ENCODE results near the gene PACS2.

PACS2 gene

GRCh38 chr14:105381446-105382342 lies 67.1 kb downstream of the PACS2 start:
- Histone ChIP-seq H3K9ac (ENCODE audit: low read depth, low read length) (no peak overlapping the region), H3K27ac (ENCODE audit: low read length) (no peak overlapping the region), H3K4me1 (ENCODE audit: insufficient read depth, low read length) (no peaks in the 10 kb centered on the region), H3K4me3 (ENCODE audit: low read length) (no peak overlapping the region), H3K27me3 (ENCODE audit: insufficient read depth, low read length) (no peaks in the 10 kb centered on the region), H3K36me3 (ENCODE audit: insufficient read depth, low read depth, low read length) (peaks cover 12% of the 10 kb centered on the region; the same call in 1 of the 2 replicates), H3K9me3 (ENCODE audit: insufficient read depth, low read depth, low read length) (no peaks in the 10 kb centered on the region)

DNA sequence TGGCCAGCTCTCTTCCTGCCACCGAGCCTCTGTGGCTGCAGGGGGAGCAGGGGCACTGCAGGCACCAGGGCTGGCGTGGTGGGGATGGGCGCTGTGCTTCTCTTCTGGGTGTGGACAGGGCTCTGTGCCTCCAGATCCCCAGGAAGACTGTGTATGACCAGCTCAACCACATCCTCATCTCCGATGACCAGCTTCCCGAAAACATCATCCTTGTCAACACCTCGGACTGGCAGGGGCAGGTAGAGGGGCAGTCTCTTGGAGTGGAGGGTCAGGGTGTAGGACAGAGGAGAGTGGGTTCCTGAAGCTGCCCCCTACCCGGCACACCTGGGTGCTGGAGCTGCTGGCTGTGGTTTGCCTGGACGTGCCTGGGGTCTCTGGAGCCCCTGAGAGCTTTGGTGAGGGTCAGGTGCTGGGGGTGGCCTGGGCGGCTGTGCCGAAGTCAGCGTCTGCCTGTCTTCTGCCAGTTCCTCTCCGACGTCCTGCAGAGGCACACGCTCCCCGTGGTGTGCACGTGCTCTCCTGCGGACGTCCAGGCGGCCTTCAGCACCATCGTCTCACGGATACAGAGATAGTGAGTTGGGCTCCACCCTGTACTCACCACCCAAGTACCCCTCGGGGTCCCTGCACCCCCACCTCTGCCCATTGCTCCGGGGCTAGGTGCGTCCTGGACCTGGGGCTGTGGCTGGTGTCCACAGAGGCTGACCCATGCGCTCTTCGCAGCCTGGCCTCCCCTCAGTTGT lies 68.0 kb downstream of the PACS2 start:
- H3K36me3 ChIP-seq (ENCODE audit: insufficient read depth, low read depth, low read length) = peaks cover 12% of the 10 kb centered on the region; the same call in 1 of the 2 replicates
- no peaks in the 10 kb centered on the region for H3K9me3 ChIP-seq (ENCODE audit: insufficient read depth, low read depth, low read length)
- no peak overlapping the region for H3K9ac ChIP-seq (ENCODE audit: low read depth, low read length)
- H3K27me3 ChIP-seq (ENCODE audit: insufficient read depth, low read length) = no peaks in the 10 kb centered on the region
- no peaks in the 10 kb centered on the region for H3K4me1 ChIP-seq (ENCODE audit: insufficient read depth, low read length)
- H3K4me3 ChIP-seq (ENCODE audit: low read length) = no peak overlapping the region
- no peak overlapping the region for H3K27ac ChIP-seq (ENCODE audit: low read length)

- H3K4me1 ChIP-seq (ENCODE audit: insufficient read depth, low read length) = no peaks in the 10 kb centered on the region
- H3K9ac ChIP-seq (ENCODE audit: low read depth, low read length) = no peak overlapping the region
- peaks cover 12% of the 10 kb centered on the region; the same call in 1 of the 2 replicates for H3K36me3 ChIP-seq (ENCODE audit: insufficient read depth, low read depth, low read length)
- no peak overlapping the region for H3K4me3 ChIP-seq (ENCODE audit: low read length)
- no peak overlapping the region for H3K27ac ChIP-seq (ENCODE audit: low read length)
- H3K27me3 ChIP-seq (ENCODE audit: insufficient read depth, low read length) = no peaks in the 10 kb centered on the region
- H3K9me3 ChIP-seq (ENCODE audit: insufficient read depth, low read depth, low read length) = no peaks in the 10 kb centered on the region
Measured at GRCh38 chr14:105383083-105383730, 68.7 kb downstream of the PACS2 start.

GRCh38 chr14:105384041-105384557 lies 69.6 kb downstream of the PACS2 start:
- Histone ChIP-seq H3K4me1 (ENCODE audit: insufficient read depth, low read length) (no peaks in the 10 kb centered on the region), H3K36me3 (ENCODE audit: insufficient read depth, low read depth, low read length) (peaks cover 12% of the 10 kb centered on the region; the same call in 1 of the 2 replicates), H3K27me3 (ENCODE audit: insufficient read depth, low read length) (no peaks in the 10 kb centered on the region), H3K9me3 (ENCODE audit: insufficient read depth, low read depth, low read length) (no peaks in the 10 kb centered on the region), H3K9ac (ENCODE audit: low read depth, low read length) (no peak overlapping the region), H3K27ac (ENCODE audit: low read length) (no peak overlapping the region), H3K4me3 (ENCODE audit: low read length) (no peak overlapping the region)

- no peak overlapping the region for H3K9ac ChIP-seq (ENCODE audit: low read depth, low read length)
- peaks cover 9% of the 10 kb centered on the region; the same call in 1 of the 2 replicates for H3K36me3 ChIP-seq (ENCODE audit: insufficient read depth, low read depth, low read length)
- H3K27ac ChIP-seq (ENCODE audit: low read length) = no peak overlapping the region
- H3K9me3 ChIP-seq (ENCODE audit: insufficient read depth, low read depth, low read length) = no peaks in the 10 kb centered on the region
- H3K4me1 ChIP-seq (ENCODE audit: insufficient read depth, low read length) = no peaks in the 10 kb centered on the region
- no peak overlapping the region for H3K4me3 ChIP-seq (ENCODE audit: low read length)
- no peaks in the 10 kb centered on the region for H3K27me3 ChIP-seq (ENCODE audit: insufficient read depth, low read length)
Measured at GRCh38 chr14:105384605-105385321, 70.2 kb downstream of the PACS2 start.

DNA sequence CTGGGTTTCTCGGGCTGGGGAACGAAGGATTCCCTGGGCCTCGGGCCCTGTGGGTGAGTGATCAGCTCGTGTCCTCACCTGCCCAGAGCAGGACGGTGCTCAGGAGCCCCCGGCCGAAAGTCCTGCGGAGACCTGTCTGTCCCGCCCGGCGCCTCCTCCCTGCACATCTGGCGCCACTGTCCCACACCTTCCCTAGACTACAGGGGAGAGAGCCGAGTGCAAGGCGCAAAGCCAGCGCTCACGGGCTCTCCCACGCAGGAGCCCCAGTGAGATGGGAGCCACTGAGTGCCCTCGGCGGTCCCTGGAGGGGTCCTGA lies 70.7 kb downstream of the PACS2 start:
- Histone ChIP-seq H3K27me3 (ENCODE audit: insufficient read depth, low read length) (no peaks in the 10 kb centered on the region), H3K9ac (ENCODE audit: low read depth, low read length) (no peak overlapping the region), H3K4me1 (ENCODE audit: insufficient read depth, low read length) (no peaks in the 10 kb centered on the region), H3K9me3 (ENCODE audit: insufficient read depth, low read depth, low read length) (no peaks in the 10 kb centered on the region), H3K4me3 (ENCODE audit: low read length) (no peak overlapping the region), H3K27ac (ENCODE audit: low read length) (no peak overlapping the region), H3K36me3 (ENCODE audit: insufficient read depth, low read depth, low read length) (peaks cover 5% of the 10 kb centered on the region; the same call in 1 of the 2 replicates)

DNA sequence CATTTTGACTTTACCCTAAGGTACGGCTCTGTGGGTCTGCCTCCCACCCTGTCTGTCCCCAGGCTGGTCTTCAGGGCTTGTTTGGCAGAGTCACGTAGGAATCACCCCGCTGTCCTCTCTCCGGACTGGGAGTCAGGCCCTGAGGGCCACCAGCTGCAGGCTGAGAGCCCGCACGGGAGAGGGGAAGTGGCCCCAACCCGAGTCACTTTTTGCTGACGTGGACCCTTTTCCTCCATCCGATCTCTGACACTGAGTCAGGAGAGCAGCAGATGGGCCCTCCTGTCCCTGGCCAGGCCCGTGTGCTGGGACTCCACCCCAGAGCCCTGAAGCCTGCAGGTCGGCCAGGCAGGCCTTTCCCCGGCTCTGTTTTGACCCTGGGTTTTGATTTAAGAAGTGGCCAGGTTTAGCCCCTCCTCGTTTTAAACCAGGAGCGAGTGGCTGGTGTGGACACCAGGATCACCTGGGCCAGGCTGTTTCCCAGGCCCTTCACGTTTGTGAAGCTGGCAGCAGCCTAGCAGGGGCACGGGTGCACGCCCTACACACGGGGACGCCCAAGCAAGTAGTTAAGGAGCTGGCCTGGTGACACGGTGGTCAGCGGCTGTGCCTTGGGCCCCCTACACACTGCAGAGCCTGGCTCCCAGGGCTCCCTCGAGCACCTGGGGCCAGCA lies 71.3 kb downstream of the PACS2 start:
- H3K36me3 ChIP-seq (ENCODE audit: insufficient read depth, low read depth, low read length) = peaks cover 5% of the 10 kb centered on the region; the same call in 1 of the 2 replicates
- H3K27me3 ChIP-seq (ENCODE audit: insufficient read depth, low read length) = no peaks in the 10 kb centered on the region
- no peak overlapping the region for H3K9ac ChIP-seq (ENCODE audit: low read depth, low read length)
- H3K9me3 ChIP-seq (ENCODE audit: insufficient read depth, low read depth, low read length) = no peaks in the 10 kb centered on the region
- no peaks in the 10 kb centered on the region for H3K4me1 ChIP-seq (ENCODE audit: insufficient read depth, low read length)
- no peak overlapping the region for H3K4me3 ChIP-seq (ENCODE audit: low read length)
- no peak overlapping the region for H3K27ac ChIP-seq (ENCODE audit: low read length)

- Histone ChIP-seq H3K27ac (ENCODE audit: low read length) (no peak overlapping the region), H3K9me3 (ENCODE audit: insufficient read depth, low read depth, low read length) (no peaks in the 10 kb centered on the region), H3K4me1 (ENCODE audit: insufficient read depth, low read length) (no peaks in the 10 kb centered on the region), H3K4me3 (ENCODE audit: low read length) (no peak overlapping the region), H3K36me3 (ENCODE audit: insufficient read depth, low read depth, low read length) (peaks cover 5% of the 10 kb centered on the region; the same call in 1 of the 2 replicates), H3K9ac (ENCODE audit: low read depth, low read length) (no peak overlapping the region), H3K27me3 (ENCODE audit: insufficient read depth, low read length) (no peaks in the 10 kb centered on the region)
Measured at GRCh38 chr14:105386581-105387529, 72.3 kb downstream of the PACS2 start.

GRCh38 chr14:105387530-105387922 lies 73.0 kb downstream of the PACS2 start:
- no peak overlapping the region for H3K4me3 ChIP-seq (ENCODE audit: low read length)
- no peak overlapping the region for H3K27ac ChIP-seq (ENCODE audit: low read length)
- no peak overlapping the region for H3K9ac ChIP-seq (ENCODE audit: low read depth, low read length)
- no peaks in the 10 kb centered on the region for H3K9me3 ChIP-seq (ENCODE audit: insufficient read depth, low read depth, low read length)
- no peaks in the 10 kb centered on the region for H3K4me1 ChIP-seq (ENCODE audit: insufficient read depth, low read length)
- H3K36me3 ChIP-seq (ENCODE audit: insufficient read depth, low read depth, low read length) = peaks cover 5% of the 10 kb centered on the region; the same call in 1 of the 2 replicates
- H3K27me3 ChIP-seq (ENCODE audit: insufficient read depth, low read length) = no peaks in the 10 kb centered on the region

All from iPS-20b (cell line).